Measurements from ENCODE around the gene DLGAP1.

- TF ChIP-seq CTCF (IDR thresholded peaks at IDR 0.05), result no peak
- TF ChIP-seq POLR2A (IDR thresholded peaks at IDR 0.05), result no peak
These were observed 635.1 kb downstream of the DLGAP1 start for GRCh38 chr18:3819961-3820360.

All from testis (tissue), 2 donors.